ENCODE measurements around the gene ZNF284.

GRCh38 chr19:44107751-44108150 is 35.8 kb downstream of the ZNF284 start:
- TF ChIP-seq CTCF (IDR thresholded peaks at IDR 0.05; ENCODE audit: borderline replicate concordance, extremely low read depth, low read length, poor library complexity, severe bottlenecking): no peak
- no peak for TF ChIP-seq EZH2 (IDR thresholded peaks at IDR 0.05; ENCODE audit: borderline replicate concordance, low read depth, low read length, severe bottlenecking)

Measured in DND-41 (cell line).